ENCODE results near the gene KCNK10.
A peak's percentile ranks its signal among the peaks of the same experiment; 100 is the strongest.

Gene KCNK10, protein sequence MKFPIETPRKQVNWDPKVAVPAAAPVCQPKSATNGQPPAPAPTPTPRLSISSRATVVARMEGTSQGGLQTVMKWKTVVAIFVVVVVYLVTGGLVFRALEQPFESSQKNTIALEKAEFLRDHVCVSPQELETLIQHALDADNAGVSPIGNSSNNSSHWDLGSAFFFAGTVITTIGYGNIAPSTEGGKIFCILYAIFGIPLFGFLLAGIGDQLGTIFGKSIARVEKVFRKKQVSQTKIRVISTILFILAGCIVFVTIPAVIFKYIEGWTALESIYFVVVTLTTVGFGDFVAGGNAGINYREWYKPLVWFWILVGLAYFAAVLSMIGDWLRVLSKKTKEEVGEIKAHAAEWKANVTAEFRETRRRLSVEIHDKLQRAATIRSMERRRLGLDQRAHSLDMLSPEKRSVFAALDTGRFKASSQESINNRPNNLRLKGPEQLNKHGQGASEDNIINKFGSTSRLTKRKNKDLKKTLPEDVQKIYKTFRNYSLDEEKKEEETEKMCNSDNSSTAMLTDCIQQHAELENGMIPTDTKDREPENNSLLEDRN

GRCh38 chr14:88323086-88323522 lies at the start of gene KCNK10:
TSS of gene KCNK10 (minus strand) at chr14:88323269. CDS start at chr14:88322798, 471 bp downstream.
- DNase-seq (ENCODE audit: low spot score): peak; percentile 8

DNA sequence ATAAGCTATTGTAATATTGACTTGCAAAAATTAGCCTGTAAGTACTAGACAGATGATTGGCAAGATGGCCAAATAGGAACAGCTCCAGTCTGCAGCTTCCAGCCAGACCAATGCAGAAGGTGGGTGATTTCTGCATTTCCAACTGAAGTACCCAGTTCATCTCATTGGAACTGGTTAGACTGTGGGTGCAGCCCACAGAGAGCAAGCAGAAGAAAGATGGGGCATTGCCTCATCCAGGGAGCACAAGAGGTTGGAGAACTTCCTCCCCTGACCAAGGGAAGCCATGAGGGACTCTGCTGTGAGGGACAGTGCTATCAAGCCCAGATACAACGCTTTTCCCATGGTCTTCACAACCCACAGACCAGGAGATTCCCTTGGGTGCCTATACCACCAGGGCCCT lies 46.4 kb upstream of the KCNK10 start:
- DNase-seq (ENCODE audit: low spot score): no peak

- DNase-seq (ENCODE audit: low spot score): no peak
These were observed 41.8 kb upstream of the KCNK10 start for GRCh38 chr14:88364710-88365413.

DNA sequence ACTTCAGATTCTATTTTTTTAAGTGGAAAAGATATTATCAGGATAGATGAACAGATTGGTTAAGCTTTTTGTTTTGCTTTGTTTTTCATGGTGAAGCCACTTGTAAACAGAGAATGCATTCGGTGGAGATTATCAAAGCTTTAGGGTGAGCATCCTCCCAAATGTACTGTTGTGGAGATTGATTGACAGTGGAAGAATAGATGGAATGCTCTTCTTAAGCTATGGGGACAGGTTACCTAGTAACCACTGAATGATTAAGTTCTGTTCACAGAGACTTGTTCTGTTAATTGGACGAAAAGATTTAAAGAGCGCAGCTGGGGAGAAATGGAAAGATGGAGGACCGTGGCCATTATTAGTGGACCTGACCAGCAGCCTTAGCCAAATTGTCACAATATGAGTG lies 40.6 kb upstream of the KCNK10 start:
- DNase-seq (ENCODE audit: low spot score): no peak

- DNase-seq (ENCODE audit: low spot score): no peak
These were observed 36.4 kb upstream of the KCNK10 start for GRCh38 chr14:88359500-88359899.

DNA sequence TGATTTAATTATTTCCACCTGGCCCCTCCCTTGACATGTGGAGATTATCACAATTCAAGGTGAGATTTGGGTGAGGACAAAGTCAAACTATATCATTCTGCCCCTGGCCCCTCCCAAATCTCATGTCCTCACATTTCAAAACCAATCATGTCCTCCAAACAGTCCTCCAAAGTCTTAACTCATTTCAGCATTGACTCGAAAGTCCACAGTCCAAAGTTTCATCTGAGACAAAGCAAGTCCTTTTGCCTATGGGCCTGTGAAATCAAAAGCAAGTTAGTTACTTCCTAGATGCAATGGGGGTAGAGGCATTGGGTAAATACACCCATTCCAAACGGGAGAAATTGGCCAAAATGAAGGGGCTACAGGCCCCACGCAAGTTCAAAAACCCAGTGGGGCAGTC lies 31.3 kb upstream of the KCNK10 start:
- DNase-seq (ENCODE audit: low spot score): no peak

- DNase-seq (ENCODE audit: low spot score): no peak
These were observed 29.6 kb upstream of the KCNK10 start for GRCh38 chr14:88352698-88353097.

DNA sequence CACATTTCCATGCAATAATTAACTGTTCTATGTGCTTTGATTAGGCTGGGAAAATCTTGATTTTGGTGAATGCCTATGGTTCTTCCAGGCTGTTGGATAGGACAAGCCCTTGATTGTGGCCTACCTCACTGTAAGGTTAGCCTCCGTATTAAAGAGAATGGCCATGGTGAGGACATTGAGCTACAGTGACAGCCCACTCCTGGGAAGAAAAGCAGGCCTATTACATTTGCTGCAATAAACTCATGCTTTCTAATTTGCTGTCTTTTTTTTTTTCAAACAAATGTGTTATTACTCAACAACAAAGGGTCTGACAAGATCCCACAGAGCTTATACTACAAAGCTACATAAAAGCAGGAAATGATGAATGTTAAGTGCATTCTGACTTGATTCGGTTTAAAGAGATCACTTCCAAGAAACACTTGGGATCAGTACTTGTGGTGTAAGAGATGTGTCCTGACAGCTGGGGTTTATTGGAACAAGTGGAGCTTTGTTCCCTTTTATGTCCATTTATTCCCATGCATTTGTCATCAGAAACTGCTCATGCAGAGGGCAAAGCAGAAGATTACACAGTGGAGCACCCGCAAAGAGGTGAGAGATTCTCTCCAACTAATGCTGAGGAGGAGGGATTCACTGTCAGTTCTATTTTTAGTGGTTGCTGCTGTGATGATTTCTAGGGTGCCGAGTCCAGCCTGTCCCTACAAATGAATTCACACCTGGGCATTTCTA lies 29.1 kb upstream of the KCNK10 start:
- no peak for DNase-seq (ENCODE audit: low spot score)

GRCh38 chr14:88348546-88348945 lies 25.5 kb upstream of the KCNK10 start:
- DNase-seq (ENCODE audit: low spot score): no peak

DNA sequence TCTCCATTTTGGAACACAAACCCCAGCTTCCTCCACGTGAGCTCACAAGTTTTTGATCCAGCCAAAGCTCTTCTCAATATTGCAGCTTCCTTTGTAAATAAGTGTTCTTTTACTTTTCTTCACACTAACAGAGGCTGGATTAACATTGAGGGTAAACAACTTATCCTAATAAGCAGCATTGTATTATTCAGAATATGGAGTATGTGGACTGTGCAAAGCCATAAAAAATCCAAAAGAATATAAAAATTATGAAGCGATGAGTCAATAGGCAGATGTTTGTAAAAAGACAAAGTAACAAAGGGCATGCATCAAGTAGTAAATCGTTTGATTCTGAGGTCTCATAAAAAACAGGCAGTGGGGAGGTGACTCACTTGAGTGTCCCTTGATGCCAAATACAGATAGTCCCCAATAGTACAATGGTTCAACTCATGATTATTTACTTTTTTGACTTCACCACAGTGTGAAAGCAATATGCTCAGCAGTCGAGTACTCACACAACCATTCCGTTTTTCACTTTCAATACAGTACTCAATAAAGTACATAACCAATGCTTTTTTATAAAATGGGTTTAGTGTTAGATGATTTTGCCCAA lies 23.1 kb upstream of the KCNK10 start:
- DNase-seq (ENCODE audit: low spot score): no peak

GRCh38 chr14:88342980-88343379 lies 19.9 kb upstream of the KCNK10 start:
- DNase-seq (ENCODE audit: low spot score): no peak

- no peak for DNase-seq (ENCODE audit: low spot score)
These were observed 17.3 kb upstream of the KCNK10 start for GRCh38 chr14:88340357-88340756.

DNA sequence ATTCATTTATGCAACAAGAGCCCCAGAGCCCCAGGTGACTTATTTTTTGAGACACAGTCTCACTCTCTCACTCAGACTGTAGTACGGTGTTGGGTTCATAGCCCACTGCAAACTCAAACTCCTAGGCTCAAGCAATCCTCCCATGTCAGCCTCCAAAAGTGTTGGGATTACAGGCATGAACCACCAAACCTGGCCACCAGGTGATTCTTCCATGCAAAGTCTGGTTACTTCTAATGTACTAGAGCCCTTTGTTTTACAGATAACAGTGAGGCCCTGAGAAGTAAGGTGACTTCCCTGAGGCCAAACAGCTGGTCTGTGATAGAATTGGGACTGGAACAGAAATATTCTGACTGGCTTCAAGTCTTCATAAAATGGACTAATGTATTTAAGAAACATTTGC lies 10.0 kb upstream of the KCNK10 start:
- DNase-seq (ENCODE audit: low spot score): no peak

- DNase-seq (ENCODE audit: low spot score): no peak
These were observed 4.4 kb upstream of the KCNK10 start for GRCh38 chr14:88327497-88327896.

- no peak for DNase-seq (ENCODE audit: low spot score)
These were observed 3.5 kb upstream of the KCNK10 start for GRCh38 chr14:88326352-88327103.

GRCh38 chr14:88325883-88326282 lies 2.8 kb upstream of the KCNK10 start:
- no peak for DNase-seq (ENCODE audit: low spot score)

DNA sequence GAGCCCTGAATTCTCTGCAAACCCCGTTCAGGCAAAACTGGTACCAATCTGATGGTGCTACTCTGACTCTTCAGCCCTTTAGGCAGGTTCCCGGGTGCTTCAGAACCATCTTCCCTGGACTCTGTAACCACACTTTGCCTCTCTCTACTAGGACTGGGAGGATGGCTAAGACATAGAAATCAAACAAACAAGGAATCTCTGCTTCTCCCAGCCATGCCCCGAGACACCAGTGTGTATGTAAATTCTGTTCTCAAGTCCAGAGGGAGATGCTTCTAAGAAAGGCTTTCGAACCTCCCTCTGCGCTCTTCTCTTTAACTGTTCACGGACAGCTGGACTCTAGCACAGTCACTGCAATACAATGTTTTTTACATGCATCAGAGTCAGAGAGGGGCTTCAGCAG lies 1.9 kb upstream of the KCNK10 start:
- DNase-seq (ENCODE audit: low spot score): no peak

GRCh38 chr14:88324491-88324890 lies 1.4 kb upstream of the KCNK10 start:
- DNase-seq (ENCODE audit: low spot score): no peak

- peak; percentile 64 for DNase-seq (ENCODE audit: low spot score)
These were observed 592 bp upstream of the KCNK10 start for GRCh38 chr14:88323523-88324199.

GRCh38 chr14:88322504-88323085 lies 474 bp downstream of the KCNK10 start:
- DNase-seq (ENCODE audit: low spot score): peak; percentile 6

Measured in germinal center (tissue), 1 donor.